HCEC 1CT (cell line): ENCODE results near the gene TTC24.
"Not testable (repeated sequence)": the region's sequence is repeated elsewhere in the genome, so short reads cannot be mapped to it uniquely, and the experiment has no call there.

ENCODE experiments used
- DNase-seq: peaks from one replicate; pipeline ENCODE4 v3.0.0-alpha.2; 2017

The TTC24 gene

DNA sequence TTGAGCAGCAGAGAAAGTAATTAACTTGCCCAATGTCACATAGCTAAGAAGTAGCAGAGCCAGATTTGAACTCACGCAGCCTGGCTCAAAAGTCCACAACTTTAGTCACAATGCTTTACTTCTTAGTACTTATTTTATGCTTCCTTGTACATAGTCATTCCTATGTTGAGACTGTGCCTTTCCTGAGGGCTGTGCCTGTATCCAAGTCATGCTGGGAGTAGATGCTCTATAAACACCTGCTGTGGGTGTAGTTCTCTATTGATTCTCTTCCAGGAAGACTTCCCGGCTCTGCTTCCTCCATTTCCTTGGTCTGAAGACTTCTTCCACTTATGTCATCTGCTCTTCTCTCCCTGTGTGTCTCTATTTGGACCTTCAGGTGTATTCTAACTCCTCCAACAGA lies 23.8 kb upstream of the TTC24 start:
- DNase-seq, result no peak

DNA sequence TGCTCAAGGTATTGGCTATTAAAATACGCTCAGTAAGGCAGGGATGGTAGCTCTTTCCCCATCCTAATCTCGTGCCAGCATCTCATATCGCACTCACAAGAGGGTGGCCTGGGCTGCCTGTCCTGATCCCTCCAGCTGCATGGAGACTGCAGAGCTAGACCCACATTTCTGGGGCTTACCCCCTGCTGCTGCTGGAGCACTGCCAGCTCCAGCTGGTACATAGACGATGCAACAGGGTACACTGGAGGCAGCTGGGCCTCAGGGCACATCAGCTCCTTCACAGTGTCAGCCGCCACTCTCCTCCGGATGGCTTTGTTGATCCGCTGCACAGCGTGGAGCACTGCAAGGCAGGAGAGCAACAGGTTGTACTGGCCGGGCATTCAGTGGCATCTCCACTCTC lies 23.2 kb upstream of the TTC24 start:
- no peak for DNase-seq

DNA sequence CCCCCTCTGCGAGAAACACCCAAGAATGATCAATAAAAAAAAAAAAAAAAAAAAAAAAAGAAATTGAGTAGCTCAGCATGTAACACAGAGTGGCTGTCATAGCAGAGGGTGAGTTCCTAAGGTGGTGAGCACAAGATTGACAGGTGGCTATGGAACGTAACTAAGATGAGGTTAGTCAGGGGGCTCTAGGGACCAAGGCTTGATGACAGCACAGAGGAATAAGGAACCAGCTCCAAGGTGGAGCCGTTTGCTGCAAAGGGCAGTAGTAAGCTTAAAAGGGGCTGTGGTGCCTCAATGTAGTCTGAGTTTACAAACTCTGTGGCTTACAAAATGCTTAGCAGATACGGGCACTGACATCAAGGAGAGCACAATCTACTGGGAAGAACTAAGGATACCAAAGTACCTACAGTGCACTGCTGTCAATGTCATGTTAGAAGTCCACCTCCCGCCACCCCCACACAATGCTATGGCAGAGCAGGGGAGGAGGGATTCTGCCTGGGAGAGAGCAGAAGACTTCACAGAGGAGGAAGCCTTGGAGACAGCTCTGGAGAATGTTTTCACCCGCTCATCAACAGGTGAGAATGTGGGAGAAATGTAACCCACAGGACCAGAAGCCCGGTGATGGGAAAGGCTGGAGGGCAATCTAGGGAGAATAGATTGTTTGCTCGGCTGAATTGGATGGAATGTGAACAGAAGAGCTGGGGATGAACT lies 20.3 kb upstream of the TTC24 start:
- no peak for DNase-seq

DNA sequence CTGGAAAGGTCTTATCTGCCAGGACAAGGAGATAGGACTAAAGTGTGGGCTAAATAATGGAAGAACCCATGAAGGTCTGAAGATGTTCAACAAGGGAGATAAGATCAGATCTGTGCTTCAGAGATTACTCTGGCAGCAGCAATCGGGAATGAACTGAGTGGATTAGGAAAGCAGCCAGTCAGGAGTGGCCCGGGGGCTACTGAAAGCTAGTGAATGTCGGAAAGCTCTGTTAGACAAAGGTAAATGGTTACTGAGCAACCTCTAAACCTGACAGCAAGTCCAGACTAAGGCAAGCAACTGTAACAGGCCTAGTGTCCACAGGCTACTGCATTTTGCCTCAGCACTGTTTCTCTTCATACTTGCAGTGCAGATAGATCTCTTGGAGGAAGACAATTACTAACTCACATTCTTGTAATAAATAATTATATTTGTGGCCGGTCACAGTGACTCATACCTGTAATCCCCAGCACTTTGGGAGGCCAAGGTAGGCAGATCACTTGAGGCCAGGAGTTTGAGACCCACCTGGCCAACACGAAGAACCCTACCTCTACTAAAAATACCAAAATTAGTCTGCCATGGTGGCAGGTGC lies 19.6 kb upstream of the TTC24 start:
- DNase-seq, result no peak

DNA sequence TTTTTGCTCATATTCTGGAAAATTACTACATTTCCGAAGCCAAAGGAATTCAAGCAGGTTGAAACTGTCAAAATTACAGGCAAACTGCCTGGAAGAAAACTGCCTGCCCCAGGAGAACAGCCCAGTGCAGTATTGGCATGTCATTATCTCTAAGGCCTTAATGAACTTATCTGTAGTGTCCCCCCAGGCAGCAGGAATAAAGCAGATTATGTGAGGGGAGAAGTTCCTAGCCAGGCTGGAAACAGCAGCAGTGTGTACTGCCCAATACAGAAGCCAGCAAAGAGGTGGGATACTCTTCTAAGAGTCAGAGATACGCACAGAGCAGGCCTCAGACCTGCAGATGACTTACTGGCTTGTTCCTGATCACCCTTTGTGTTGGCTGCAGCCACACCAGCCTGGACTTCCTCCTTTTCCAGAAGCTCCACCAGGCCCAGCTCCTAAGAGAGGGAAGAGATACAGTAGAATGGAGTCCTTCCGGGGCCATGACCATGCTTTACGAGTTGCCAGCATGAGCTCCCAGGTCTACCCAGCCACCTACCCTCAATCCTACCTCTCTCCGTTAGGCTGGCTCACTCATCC lies 18.8 kb upstream of the TTC24 start:
- DNase-seq, result no peak

DNA sequence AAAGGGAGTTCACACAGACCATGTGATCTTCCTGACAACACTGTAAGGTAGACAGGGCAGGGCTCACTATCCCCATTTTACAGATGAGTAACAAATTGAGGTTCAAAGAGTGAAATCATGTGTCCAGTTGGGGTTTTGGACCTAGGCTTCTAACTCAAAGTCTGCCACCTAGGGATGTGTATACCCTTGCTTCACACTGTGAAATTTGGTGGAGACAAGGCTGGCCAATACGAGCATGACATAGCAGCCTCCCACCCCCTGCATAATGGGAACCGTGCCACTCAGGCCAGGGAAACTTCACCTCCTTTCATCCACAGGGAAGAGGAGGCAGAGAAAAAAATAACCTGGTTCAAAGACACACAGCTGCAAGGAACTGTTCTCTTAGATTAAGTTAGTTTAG lies 14.0 kb upstream of the TTC24 start:
- no peak for DNase-seq

DNA sequence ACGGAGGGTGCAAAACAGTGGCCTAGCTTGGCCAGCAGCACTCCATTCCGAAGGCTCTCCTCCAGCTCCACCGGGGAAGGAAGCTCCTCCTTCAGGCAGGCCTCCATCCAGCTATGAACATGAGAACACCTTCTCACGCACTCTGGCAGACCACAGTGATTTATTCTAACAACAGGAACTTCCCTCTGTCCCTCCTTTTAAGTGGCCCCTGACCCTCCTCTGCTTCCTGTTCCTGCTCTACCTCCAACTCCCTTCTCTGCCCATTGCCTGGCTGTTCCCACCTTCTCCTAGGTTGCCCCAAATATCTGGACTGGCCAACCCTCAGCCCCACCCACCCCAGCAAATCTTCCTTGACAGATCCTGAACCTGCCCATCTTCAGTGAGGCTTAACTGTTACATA lies 13.1 kb upstream of the TTC24 start:
- DNase-seq, result no peak

DNA sequence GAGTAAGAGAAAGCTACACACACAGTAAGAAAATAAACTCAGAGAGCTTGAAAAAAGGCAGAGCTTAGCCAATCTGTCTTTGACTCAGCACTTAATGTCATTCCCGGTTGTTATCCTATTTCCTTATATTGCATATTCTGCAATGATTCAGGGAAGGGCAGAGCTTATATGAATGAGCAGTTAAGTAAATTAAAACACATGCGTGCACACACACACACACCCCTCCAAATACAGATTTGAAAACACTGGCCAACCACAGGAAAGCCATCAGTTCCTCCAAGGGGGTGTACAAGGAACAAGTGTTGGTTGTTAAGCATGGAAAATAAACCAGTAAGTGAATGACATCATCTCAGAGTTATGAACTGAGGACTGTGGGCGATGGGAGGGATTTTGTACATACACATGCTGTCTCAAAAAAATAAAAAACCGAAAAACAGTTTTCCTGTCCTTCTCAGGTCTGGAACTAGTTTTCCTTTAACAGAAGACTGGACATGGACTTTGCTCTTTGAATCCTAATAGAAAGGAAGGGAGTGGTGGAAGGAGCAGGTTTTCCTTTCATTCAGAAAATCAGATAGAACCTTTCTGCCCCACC lies 8.2 kb upstream of the TTC24 start:
- peak; percentile 86 for DNase-seq

DNA sequence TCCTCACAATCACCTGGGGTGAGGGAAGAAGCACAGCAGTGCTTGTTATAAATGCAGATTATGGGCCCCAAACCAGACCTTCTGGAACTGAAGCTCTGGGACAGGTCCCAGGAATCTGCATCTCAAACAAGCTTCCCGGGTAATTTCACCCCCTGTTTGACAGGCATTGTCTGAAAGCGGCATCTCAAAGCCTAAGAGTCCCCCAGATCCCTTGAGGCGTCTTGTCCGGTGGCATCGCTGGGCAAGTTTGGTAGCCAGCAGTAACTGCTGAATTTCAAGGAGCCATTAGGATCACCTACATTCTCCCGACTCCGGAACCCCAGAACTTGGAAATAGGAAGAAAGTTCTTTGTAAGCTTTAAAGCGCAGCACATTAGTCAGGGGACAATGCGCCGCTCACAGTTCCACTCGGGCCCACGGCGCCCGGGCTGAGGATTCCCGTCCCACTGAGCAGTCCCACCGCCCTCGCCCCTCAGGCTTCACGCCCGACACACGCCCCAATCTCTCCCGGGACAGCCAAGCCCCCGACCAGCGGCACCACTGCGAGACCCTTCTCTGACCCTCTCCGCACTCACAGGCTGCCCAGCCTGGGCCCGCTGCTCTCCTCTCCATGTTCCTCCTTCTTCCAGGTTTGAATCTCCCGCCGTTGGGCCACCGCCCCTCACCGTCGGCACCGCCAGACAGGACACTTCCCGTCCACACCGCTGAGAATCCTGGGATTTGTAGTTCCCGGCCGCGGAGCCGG lies 7.4 kb upstream of the TTC24 start, which contains the start of gene IQGAP3:
Gene IQGAP3, minus strand, starts transcription at position 647 of the 744 bp plus-strand sequence. Its CDS starts 36 bp downstream, at position 611.
- DNase-seq, result peak; percentile 77

DNA sequence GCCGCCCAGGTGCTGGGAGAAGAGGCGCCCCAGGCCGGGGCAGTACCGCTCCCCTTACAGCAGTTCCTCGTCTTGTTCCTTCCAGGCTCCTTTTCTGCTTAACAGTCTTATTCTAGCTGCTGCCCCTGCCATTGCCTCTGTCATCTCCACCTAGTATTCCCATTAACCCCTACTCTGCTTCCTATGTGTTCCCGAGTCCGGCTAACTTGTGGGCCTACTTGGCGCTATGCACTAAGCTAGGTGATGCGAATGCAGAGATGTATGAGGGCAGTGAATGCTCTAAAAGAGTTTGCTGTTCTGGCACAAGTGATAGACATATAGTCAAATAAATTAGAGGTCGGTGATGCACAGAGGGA lies 6.9 kb upstream of the TTC24 start:
- no peak for DNase-seq

DNA sequence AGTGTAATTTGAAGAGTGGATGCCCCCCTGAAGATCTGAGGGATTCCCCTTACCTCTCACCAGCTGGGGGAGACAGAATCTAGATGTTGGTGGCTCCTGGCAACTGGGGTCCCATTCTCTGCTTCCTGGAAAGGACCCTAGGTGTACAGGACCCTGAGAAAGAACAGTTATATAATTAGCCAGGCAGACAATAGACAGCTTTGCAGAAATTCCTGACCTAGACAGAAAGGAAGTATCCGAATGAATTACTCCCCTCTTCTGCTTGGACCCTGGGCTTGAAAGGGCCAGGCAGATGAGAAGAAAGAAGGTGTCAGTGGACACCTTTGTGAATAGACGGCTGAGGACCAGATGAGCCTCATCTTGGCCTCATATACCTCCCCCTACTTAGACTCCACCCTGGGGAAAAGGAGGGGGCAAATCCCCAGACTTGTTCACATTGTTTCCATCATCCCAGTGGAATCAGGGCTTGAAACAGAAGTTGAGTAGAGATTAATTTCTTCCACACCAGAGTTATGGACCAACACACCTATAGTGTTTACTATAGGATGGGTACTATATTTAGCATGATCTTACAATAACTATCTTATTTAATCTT lies 5.4 kb upstream of the TTC24 start:
- DNase-seq, result no peak

DNA sequence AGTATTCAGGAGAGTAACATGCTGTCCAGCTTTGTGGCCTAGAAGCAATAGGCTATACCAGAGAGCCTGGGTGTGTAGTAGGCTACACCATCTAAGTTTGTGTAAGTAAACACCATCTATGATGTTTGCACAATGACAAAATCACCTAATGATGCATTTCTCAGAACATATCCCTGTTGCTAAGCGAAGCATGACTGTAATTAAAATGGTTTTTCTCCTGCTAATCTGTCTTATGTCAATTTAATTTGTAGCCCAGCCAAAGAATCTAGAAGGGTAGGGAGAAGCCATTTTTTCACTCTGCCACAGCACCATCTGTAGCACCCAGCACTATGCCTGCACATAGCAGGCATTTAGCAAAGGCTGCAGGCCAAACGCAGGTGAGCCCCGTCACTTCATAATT lies 2.0 kb upstream of the TTC24 start:
- DNase-seq, result no peak

DNA sequence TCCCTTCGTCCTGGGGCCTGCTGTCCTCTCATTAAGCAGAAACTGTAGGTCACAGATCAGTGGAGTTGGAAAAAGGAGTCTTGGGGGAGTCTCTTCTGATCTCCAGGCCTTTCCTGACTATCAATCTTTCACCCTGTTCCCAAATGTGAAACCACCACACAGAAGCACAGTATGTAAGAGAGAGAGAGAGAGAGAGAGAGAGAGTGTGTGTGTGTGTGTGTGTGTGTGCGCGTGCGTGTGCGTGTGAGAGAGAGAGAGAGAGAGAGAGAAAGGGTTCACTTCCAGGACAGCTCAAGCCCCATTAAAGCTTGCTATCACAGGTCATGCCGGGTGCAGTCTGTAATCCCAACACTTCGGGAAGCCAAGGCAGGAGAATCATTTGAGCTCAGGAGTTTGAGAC lies 1.5 kb upstream of the TTC24 start:
- DNase-seq, result no peak

DNA sequence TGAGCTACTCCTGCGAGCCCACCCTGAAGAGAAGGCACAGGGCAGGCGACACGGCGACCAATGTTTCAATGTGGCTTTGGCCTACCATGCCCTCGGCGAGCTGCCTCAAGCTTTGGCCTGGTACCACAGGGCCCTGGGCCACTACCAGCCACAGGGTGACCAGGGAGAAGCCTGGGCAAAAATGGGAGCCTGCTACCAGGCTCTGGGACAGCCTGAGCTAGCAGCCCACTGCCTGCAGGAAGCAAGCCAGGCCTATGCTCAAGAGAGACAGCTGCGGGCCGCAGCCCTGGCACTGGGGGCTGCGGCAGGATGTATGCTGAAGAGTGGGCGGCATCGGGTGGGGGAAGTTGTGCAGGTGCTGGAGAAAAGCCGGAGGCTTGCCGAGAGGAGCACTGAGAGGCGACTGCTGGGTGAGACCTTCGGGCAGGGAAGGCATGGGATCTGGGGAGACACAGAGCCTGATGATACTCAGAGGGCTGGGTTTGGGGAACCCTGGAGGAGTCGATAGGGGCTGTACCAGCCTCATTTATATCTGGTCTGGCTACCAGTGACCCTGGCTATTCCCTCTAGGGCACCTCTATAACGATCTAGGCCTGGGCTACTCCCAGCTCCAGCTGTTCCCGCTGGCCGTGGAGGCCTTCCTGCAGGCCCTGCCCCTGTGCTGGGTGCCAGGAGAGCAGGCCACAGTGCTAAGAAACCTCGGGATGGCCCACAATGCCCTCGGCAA lies 2.3 kb downstream of the TTC24 start:
- DNase-seq, result no peak

DNA sequence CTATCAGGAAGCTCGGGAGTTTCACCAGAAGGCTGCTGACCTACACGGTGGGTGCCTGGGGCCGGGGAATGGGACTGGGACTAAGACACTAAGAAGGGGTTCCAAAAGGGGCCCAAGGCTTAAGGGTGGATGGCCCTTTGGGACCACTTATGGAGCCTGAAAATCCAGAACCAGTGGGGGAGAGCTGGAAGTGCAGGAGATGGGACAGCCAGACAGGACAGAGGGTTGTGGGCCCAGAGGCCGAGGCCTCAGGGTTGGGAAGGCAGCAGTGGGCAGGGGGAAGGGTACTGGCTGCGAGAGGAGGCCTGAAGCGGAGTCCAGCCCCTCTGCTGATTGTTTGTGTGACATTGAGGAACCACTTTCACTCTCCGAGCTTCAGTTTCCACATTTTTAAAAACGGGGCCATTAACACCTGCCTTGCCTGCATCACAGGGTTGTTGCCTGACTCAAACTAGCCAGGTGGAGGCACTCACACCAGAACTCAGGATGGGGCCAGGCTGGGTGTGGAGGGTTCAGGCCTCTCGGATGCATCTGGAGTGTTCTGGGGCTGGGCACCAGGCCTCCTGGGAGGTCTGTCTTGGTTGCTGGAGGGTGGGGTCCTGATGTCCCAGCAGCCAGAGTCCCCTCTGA lies 3.0 kb downstream of the TTC24 start:
- DNase-seq, result no peak

DNA sequence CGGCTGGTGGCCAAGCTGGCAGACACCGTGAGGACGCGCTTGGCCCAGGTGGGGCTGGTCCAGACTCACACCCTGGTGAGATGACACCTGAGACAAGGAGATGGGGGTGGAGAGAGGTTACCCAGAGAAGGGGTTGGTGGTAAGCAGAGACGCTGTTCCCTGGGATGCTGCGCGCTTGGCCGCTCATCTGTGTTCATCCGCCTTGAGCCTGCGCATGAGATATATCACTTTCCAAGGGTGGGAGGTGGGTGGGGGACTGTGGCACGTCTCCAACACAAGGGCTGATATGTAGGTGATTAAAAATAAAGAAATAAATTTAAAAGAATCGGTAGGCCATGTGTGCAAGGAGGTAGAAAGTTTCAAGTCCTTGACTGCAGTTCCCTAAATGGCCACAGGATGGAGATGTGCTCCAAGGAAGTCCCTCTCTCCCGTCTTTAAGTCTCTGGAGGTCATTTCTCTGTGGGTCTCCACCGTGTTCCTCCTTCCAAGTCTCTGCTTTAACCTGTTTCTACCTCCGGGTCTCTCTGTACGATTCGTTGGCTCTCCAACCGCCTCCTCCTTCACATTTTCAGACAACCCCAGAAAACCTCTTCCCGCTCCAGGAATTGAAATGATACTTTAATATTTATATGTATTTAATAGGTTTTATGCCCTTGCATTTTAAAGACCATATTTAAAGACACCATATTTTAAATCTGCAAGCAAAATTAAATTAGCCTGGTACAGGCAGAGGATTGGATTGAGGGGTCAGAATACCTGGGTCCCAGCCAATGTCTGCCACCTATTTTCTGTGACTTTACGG lies 4.5 kb downstream of the TTC24 start:
- peak; percentile 65 for DNase-seq

DNA sequence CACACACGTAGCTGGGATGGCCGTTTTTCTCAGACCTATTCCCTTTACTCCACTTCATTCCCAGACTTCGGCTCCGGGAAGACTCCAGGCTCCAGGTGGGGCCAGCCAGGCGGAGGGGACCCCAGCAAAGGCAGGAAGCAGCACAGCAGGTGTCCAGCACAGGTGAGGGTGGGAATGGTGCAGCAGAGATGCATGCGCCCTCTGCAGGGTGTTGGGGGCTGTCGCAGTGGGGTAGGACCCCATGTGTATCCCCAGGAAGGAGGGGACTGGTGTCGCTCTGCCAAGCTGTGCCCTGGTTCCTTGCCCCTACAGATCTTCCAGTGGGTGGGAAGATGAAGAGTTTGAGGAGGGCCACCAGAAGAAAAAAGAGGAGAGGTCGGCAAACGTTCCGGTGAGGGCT lies 5.3 kb downstream of the TTC24 start:
- DNase-seq, result no peak

DNA sequence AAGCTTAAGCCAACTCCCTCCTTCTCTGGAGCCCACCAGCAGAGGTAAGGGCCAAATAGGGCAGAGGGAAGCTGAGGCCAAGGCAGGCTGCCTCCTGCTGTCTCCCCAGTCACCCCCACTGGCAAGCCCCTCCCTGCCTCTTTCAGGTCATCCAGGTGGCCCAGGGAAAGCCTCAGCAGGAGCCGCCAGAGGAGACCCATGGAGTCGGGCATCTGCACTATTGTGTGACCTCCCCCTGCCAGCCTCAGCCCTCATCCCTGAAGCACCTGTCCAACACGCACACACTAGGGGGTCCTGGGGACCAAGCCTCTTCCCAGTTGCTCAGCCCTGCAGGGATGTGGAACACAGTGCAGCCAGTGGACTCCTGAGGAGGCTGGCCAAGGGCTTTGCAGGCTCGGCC lies 6.8 kb downstream of the TTC24 start:
- DNase-seq, result no peak

DNA sequence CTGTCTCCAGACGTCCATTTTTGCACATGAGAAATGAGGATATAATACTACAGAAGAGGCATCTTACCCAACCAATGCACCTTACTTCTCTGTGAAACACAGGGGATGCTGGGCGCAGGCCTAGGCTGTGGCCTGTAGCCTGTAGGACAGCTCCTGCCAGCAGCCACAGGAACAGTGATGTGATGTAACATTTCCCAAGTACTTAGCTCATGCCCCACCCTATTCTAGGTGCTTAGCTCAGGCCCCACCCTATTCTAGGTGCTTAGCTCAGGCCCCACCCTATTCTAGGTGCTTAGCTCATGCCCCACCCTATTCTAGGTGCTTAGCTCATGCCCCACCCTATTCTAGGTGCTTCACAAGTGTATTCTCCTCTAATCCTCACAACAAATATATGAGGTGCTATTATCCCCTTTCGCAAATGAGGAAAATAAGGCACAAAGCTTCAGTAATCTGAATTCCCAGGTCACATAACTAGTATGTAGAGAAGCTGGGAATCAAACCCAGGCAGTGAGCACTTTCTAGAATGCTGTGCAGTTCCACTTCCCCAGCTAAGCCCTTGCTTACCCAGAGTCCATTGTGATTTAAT lies 7.5 kb downstream of the TTC24 start:
- DNase-seq, result no peak

DNA sequence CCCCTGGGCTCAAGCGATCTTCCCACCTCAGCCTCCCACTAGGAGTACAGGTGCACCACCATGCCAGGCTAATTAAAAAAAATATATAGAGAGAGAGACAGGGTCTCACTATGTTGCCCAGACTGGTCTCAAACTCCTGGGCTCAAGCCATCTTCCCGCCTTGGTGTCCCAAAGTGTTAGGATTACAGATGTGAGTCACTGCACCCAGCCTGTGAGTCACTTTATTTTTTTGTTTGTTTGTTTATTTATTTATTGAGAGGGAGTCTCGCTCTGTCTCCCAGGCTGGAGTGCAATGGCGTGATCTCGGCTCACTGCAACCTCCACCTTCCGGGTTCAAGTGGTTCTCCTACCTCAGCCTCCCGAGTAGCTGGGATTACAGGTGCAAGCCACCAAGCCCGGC lies 8.4 kb downstream of the TTC24 start:
- not testable (repeated sequence) for DNase-seq

DNA sequence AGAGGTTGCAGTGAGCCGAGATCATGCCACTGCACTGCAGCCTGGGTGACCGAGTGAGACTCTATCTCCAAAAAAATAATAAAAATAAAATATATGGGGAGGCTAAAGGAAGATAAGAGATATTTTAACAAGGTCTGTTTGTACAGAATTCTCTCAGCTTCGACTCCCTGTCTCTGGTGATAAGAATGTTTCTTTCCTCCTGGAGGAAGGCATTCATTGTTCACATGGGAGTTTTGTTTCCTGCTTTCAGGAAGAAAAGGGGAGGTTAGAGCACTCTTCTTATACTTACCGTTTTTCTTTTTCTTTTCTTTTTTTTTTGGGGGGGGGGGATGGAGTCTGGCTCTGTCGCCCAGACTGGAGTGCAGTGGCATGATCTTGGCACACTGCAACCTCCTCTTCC lies 10.0 kb downstream of the TTC24 start:
- no peak for DNase-seq
